ENCODE results near the gene HBA1.
"Not testable (repeated sequence)": the region's sequence is repeated elsewhere in the genome, so short reads cannot be mapped to it uniquely, and the experiment has no call there.

The HBA1 gene

GRCh38 chr16:170088-170507, 6.4 kb upstream of the HBA1 start:
- TF ChIP-seq, protein P1, sequence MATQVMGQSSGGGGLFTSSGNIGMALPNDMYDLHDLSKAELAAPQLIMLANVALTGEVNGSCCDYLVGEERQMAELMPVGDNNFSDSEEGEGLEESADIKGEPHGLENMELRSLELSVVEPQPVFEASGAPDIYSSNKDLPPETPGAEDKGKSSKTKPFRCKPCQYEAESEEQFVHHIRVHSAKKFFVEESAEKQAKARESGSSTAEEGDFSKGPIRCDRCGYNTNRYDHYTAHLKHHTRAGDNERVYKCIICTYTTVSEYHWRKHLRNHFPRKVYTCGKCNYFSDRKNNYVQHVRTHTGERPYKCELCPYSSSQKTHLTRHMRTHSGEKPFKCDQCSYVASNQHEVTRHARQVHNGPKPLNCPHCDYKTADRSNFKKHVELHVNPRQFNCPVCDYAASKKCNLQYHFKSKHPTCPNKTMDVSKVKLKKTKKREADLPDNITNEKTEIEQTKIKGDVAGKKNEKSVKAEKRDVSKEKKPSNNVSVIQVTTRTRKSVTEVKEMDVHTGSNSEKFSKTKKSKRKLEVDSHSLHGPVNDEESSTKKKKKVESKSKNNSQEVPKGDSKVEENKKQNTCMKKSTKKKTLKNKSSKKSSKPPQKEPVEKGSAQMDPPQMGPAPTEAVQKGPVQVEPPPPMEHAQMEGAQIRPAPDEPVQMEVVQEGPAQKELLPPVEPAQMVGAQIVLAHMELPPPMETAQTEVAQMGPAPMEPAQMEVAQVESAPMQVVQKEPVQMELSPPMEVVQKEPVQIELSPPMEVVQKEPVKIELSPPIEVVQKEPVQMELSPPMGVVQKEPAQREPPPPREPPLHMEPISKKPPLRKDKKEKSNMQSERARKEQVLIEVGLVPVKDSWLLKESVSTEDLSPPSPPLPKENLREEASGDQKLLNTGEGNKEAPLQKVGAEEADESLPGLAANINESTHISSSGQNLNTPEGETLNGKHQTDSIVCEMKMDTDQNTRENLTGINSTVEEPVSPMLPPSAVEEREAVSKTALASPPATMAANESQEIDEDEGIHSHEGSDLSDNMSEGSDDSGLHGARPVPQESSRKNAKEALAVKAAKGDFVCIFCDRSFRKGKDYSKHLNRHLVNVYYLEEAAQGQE (IDR thresholded peaks at IDR 0.05; ENCODE audit: low read depth): peak; percentile 82
- TF ChIP-seq CEBPB (IDR thresholded peaks at IDR 0.05) (0 out of 2 replicates have a peak, but pooled peaks have one; percentile 40), RAD21 (IDR thresholded peaks at IDR 0.05; ENCODE audit: low read depth) (peak; percentile 10; the same call in 1 of the 2 replicates), NFIC (IDR thresholded peaks at IDR 0.05) (peak; percentile 90), MAX (IDR thresholded peaks at IDR 0.05) (peak; percentile 51; the same call in 1 of the 2 replicates), TCF12 (IDR thresholded peaks at IDR 0.05; ENCODE audit: low read depth) (peak; percentile 61; the same call in 1 of the 2 replicates), TEAD4 (IDR thresholded peaks at IDR 0.05) (peak; percentile 52; the same call in 1 of the 2 replicates)

- TF ChIP-seq, protein P1 (IDR thresholded peaks at IDR 0.05; ENCODE audit: low read depth): no peak
These were observed 5.7 kb upstream of the HBA1 start for GRCh38 chr16:170788-171187.

GRCh38 chr16:172374-172941, 4.0 kb upstream of the HBA1 start, which contains the start of gene HBA2:
TSS of gene HBA2 (plus strand) at chr16:172876. CDS start at chr16:172913, 37 bp downstream.
- TF ChIP-seq, protein P1 (IDR thresholded peaks at IDR 0.05; ENCODE audit: low read depth): not testable (repeated sequence)
- TF ChIP-seq, protein P2, sequence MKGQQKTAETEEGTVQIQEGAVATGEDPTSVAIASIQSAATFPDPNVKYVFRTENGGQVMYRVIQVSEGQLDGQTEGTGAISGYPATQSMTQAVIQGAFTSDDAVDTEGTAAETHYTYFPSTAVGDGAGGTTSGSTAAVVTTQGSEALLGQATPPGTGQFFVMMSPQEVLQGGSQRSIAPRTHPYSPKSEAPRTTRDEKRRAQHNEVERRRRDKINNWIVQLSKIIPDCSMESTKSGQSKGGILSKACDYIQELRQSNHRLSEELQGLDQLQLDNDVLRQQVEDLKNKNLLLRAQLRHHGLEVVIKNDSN (IDR thresholded peaks at IDR 0.05): not testable (repeated sequence)
- not testable (repeated sequence) for TF ChIP-seq NFIC (IDR thresholded peaks at IDR 0.05)

DNA sequence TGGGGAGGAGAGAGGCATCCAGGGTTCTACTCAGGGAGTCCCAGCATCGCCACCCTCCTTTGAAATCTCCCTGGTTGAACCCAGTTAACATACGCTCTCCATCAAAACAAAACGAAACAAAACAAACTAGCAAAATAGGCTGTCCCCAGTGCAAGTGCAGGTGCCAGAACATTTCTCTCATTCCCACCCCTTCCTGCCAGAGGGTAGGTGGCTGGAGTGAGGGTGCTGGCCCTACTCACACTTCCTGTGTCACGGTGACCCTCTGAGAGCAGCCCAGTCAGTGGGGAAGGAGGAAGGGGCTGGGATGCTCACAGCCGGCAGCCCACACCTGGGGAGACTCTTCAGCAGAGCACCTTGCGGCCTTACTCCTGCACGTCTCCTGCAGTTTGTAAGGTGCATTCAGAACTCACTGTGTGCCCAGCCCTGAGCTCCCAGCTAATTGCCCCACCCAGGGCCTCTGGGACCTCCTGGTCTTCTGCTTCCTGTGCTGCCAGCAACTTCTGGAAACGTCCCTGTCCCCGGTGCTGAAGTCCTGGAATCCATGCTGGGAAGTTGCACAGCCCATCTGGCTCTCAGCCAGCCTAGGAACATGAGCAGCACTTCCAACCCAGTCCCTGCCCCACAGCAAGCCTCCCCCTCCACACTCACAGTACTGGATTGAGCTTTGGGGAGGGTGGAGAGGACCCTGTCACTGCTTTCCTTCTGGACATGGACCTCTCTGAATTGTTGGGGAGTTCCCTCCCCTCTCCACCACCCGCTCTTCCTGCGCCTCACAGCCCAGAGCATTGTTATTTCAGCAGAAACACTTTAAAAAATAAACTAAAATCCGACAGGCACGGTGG, 2.3 kb upstream of the HBA1 start:
- peak; percentile 68 for TF ChIP-seq NFIC (IDR thresholded peaks at IDR 0.05)
- TF ChIP-seq MAX (IDR thresholded peaks at IDR 0.05): 0 out of 2 replicates have a peak, but pooled peaks have one; percentile 25
- TF ChIP-seq, protein P1 (IDR thresholded peaks at IDR 0.05; ENCODE audit: low read depth): peak; percentile 74
